Hepatocyte (in vitro differentiated cells): Measurements from ENCODE around the gene NHLRC1. TPM values are rescaled to one million over a fixed set of nuclear protein-coding genes. Genes with fewer than 3 reads are reported as not detected.
"Not testable (repeated sequence)": the region's sequence is repeated elsewhere in the genome, so short reads cannot be mapped to it uniquely, and the experiment has no call there.

Source experiments
- DNase-seq: peaks from one replicate; pipeline ENCODE4 v3.0.0-alpha.2; 2016; ENCODE audit warnings: low spot score
- H2AFZ ChIP-seq: fragments of 200-600 bp; sonication (generic); 2 replicates; pipeline ENCODE4 v1.6.0; 2016; ENCODE audit warnings: antibody characterized with exemption, mild to moderate bottlenecking
- H3K27ac ChIP-seq: fragments of 200-600 bp; sonication (generic); 2 replicates; pipeline ENCODE4 v1.5.1; 2016; ENCODE audit warnings: mild to moderate bottlenecking
- H3K27me3 ChIP-seq: fragments of 200-600 bp; sonication (generic); 2 replicates; pipeline ENCODE4 v1.6.1; 2016
- H3K36me3 ChIP-seq: fragments of 200-600 bp; sonication (generic); replicated peaks from 2 replicates; pipeline ENCODE4 v1.5.1; 2016; ENCODE audit warnings: low read depth; ENCODE audit not compliant: insufficient read depth
- H3K4me1 ChIP-seq: fragments of 200-600 bp; sonication (generic); 2 replicates; pipeline ENCODE4 v1.5.1; 2016; ENCODE audit warnings: mild to moderate bottlenecking, moderate library complexity; ENCODE audit not compliant: insufficient read depth
- H3K4me2 ChIP-seq: fragments of 200-600 bp; sonication (generic); 2 replicates; pipeline ENCODE4 v1.6.0; 2016
- H3K4me3 ChIP-seq: fragments of 200-600 bp; sonication (generic); 2 replicates; pipeline ENCODE4 v1.5.1; 2016; ENCODE audit warnings: mild to moderate bottlenecking
- H3K79me2 ChIP-seq: fragments of 200-600 bp; sonication (generic); 2 replicates; pipeline ENCODE4 v1.6.0; 2017; ENCODE audit warnings: mild to moderate bottlenecking
- H3K9me2 ChIP-seq: fragments of 200-600 bp; sonication (generic); replicated peaks from 2 replicates; pipeline ENCODE4 v1.6.0; 2017; ENCODE audit warnings: mild to moderate bottlenecking; ENCODE audit not compliant: insufficient read depth
- H3K9me3 ChIP-seq: fragments of 200-600 bp; sonication (generic); 2 replicates; pipeline ENCODE4 v1.5.1; 2016; ENCODE audit warnings: low read depth, mild to moderate bottlenecking
- H4K20me1 ChIP-seq: fragments of 200-600 bp; sonication (generic); 2 replicates; pipeline ENCODE4 v1.6.0; 2016; ENCODE audit warnings: mild to moderate bottlenecking; ENCODE audit not compliant: insufficient read depth, poor library complexity, severe bottlenecking
- EZH2 ChIP-seq: fragments of 200-600 bp; sonication (generic); IDR thresholded peaks from 2 replicates; pipeline ENCODE4 v1.6.1; 2016; ENCODE audit warnings: antibody characterized with exemption, mild to moderate bottlenecking, borderline replicate concordance
- EZH2phosphoT487 ChIP-seq: fragments of 200-600 bp; sonication (generic); IDR thresholded peaks from one replicate; pipeline ENCODE4 v1.6.1; 2018; ENCODE audit warnings: antibody characterized with exemption, mild to moderate bottlenecking, low read depth, moderate library complexity; ENCODE audit not compliant: unreplicated experiment, severe bottlenecking
- WGBS: methylation state at CpG from one replicate; pipeline ENCODE4 v1.1.6; 2016; ENCODE audit warnings: low lambda C conversion rate; ENCODE audit errors: missing lambda C conversion rate; 5-methylcytosine and 5-hydroxymethylcytosine counted together
- polyA plus RNA-seq: library from polyadenylated mRNA; unstranded; fragments of >200 nt; fragmentation: Nextera tagmentation; extraction: Ambion mirVana; gene quantifications from 2 replicates; pipeline ENCODE4 v1.2.1, GENCODE V29; 2016
- total RNA-seq: library from RNA; depleted of rRNA; stranded (reverse); fragments of >200 nt; gene quantifications from 2 replicates; pipeline ENCODE4 v1.2.3, GENCODE V29; 2014
- TF ChIP-seq, protein P1 (sequence below): fragments of 200-600 bp; sonication (generic); IDR thresholded peaks from 2 replicates; pipeline ENCODE4 v1.5.1; 2016; ENCODE audit warnings: antibody characterized with exemption, mild to moderate bottlenecking; ENCODE audit not compliant: poor library complexity

Gene NHLRC1
- total and polyA plus RNA-seq, 2 experiments from 2014 or later, result 1.5 to 1.6 TPM

DNA sequence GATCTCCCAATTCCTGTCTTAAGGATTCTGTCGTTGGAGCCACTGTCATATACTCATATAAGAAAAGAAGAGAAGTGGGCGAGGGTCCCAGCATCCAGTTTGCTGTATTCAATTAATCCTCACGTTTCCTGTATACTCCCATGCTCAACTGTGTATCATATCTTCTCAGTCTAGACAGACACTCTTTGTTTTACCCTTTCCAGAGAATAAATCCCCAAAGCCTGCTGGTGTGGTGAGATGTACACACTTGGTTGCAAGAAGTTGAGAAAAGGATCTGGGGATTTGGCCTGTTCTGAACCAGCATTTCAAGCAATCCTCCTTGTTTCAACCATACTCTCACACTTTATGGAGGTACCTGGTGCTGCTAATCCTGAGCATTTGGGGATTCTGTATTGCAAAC lies 29.3 kb upstream of the NHLRC1 start:
- Histone ChIP-seq H3K4me2 (no peak overlapping the region), H2AFZ (no peak overlapping the region), H3K27ac (no peak overlapping the region), H3K4me1 (peaks cover 10% of the 10 kb centered on the region), H3K4me3 (no peak overlapping the region), H3K36me3 (no peaks in the 10 kb centered on the region), H3K9me3 (no peaks in the 10 kb centered on the region), H3K27me3 (no peaks in the 10 kb centered on the region), H3K9me2 (no peaks in the 10 kb centered on the region), H4K20me1 (no peaks in the 10 kb centered on the region), H3K79me2 (peaks cover 7% of the 10 kb centered on the region)
- WGBS, result 91% methylated on average over 3 of the region's 3 CpGs
- TF ChIP-seq, protein P1, sequence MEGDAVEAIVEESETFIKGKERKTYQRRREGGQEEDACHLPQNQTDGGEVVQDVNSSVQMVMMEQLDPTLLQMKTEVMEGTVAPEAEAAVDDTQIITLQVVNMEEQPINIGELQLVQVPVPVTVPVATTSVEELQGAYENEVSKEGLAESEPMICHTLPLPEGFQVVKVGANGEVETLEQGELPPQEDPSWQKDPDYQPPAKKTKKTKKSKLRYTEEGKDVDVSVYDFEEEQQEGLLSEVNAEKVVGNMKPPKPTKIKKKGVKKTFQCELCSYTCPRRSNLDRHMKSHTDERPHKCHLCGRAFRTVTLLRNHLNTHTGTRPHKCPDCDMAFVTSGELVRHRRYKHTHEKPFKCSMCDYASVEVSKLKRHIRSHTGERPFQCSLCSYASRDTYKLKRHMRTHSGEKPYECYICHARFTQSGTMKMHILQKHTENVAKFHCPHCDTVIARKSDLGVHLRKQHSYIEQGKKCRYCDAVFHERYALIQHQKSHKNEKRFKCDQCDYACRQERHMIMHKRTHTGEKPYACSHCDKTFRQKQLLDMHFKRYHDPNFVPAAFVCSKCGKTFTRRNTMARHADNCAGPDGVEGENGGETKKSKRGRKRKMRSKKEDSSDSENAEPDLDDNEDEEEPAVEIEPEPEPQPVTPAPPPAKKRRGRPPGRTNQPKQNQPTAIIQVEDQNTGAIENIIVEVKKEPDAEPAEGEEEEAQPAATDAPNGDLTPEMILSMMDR, result no peak
- TF ChIP-seq EZH2 (no peak), EZH2phosphoT487 (no peak)
- DNase-seq, result no peak

DNA sequence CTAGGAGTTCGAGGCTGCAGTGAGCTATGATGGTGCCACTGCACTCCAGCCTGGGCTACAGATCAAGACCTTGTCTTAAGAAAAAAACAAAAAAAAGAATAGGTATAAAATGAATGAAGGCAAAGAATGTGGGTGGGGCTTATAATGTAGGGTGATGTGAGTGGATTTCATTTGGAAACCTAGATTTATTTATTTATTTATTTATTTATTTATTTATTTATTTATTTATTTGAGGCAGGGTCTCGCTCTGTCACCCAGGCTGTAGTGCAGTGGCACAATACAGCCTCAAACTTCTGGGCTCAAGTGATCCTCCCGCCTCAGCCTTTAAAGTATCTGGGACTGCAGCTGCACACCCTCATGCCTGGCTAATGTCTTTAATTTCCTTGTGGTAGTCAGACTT lies 28.9 kb upstream of the NHLRC1 start:
- H3K9me3 ChIP-seq, H3K27me3 ChIP-seq, H4K20me1 ChIP-seq, H3K4me3 ChIP-seq, H3K4me2 ChIP-seq, DNase-seq, H2AFZ ChIP-seq, H3K27ac ChIP-seq, H3K36me3 ChIP-seq, H3K79me2 ChIP-seq, H3K9me2 ChIP-seq: not testable (repeated sequence)
- H3K4me1 ChIP-seq, result peaks cover 10% of the 10 kb centered on the region
- WGBS, result 96% methylated on average over 3 of the region's 3 CpGs

DNA sequence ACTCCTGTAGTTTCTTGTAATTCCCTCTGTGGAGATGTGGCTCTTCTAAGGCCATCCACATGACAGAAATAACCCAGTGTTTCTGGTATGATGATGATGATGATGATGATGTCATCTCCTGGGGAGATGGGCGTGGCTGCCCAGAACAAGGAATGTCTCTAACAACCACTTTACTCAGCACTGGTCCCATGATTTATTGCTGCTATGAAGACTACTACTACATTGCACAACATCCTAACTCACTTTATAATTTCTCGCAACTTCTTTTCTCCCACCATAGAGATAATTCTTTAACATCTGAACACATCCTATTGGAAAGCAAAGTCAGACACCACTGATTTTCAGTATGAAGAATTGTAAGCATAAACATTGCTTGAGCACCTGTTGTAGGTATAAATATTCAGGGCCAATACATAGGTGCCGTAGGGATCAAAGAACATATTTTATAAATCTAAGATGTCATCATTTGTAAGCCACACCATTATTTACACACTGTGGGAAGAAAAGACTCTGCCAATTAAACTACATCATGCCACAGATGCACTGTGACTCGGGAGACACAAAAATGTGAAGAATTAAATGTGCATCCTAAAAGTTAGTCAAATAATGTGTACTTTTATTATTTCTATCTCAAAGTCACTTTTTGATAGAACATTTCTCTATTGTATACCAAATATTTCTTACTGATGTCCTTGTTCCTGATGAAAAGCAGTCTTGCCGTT lies 26.0 kb upstream of the NHLRC1 start:
- peaks cover 10% of the 10 kb centered on the region for H3K4me1 ChIP-seq
- H3K4me3 ChIP-seq, result no peak overlapping the region
- H3K9me2 ChIP-seq, result no peaks in the 10 kb centered on the region
- no peak overlapping the region for H2AFZ ChIP-seq
- H3K79me2 ChIP-seq, result peaks cover 1% of the 10 kb centered on the region
- H3K36me3 ChIP-seq, result no peaks in the 10 kb centered on the region
- TF ChIP-seq EZH2 (no peak), EZH2phosphoT487 (no peak)
- TF ChIP-seq, protein P1, result no peak
- no peaks in the 10 kb centered on the region for H3K27me3 ChIP-seq
- DNase-seq, result peak; percentile 67
- no peaks in the 10 kb centered on the region for H3K9me3 ChIP-seq
- WGBS, result 88% methylated on average over 5 of the region's 5 CpGs
- H3K4me2 ChIP-seq, result no peak overlapping the region
- no peaks in the 10 kb centered on the region for H4K20me1 ChIP-seq
- H3K27ac ChIP-seq, result peak overlapping the region; percentile 90

DNA sequence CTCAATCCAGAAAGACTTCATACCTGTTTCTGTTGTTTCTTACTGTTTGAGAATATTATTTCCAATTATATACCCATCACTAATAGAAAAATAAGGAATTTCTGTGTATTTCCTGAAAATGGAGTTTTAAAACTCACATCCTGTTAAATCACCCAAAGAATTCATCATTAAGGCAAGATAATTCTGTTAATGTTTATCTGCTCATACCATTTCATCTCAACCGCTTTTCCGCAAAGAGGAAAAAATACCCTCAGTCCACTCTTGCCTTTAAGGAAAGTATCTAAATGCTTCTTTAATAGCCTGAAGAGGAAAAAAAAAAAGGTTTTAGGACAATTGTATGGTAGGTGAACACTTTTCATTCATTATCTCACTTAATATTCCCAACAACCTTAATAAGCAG lies 25.1 kb upstream of the NHLRC1 start:
- H3K9me2 ChIP-seq, result no peaks in the 10 kb centered on the region
- no peak overlapping the region for H3K4me2 ChIP-seq
- no peaks in the 10 kb centered on the region for H3K79me2 ChIP-seq
- no peak for DNase-seq
- H3K36me3 ChIP-seq, result no peaks in the 10 kb centered on the region
- H3K27me3 ChIP-seq, result no peaks in the 10 kb centered on the region
- H4K20me1 ChIP-seq, result no peaks in the 10 kb centered on the region
- H3K4me1 ChIP-seq, result peaks cover 10% of the 10 kb centered on the region
- WGBS, result 90% methylated on average over 2 of the region's 2 CpGs
- peak overlapping the region; percentile 90 for H3K27ac ChIP-seq
- TF ChIP-seq EZH2phosphoT487 (no peak), EZH2 (no peak)
- TF ChIP-seq, protein P1, result no peak
- H2AFZ ChIP-seq, result no peak overlapping the region
- no peaks in the 10 kb centered on the region for H3K9me3 ChIP-seq
- H3K4me3 ChIP-seq, result no peak overlapping the region
